ENCODE data around the gene KBTBD7. TPM values are rescaled to one million over a fixed set of nuclear protein-coding genes. Genes with fewer than 3 reads are reported as not detected.

Gene KBTBD7
- total and polyA plus RNA-seq, 4 donors, result 2.2 to 12.3 (median 6.3) TPM

- Histone ChIP-seq H3K9ac (ENCODE audit: insufficient read depth in 1 of 2, low read length in 2 of 2) (no peak overlapping the region), H3K4me1 (ENCODE audit: control insufficient read depth in 5 of 5, insufficient read depth in 5 of 5, low read length in 5 of 5) (no peaks in the 10 kb centered on the region), H3K4me3 (no peak overlapping the region), H3K36me3 (ENCODE audit: control insufficient read depth in 4 of 4, insufficient read depth in 4 of 4, low read length in 4 of 4) (peaks cover 0 to 14% (median 5%) of the 10 kb centered on the region in 4 donors), H3K9me3 (ENCODE audit: control insufficient read depth in 4 of 4, insufficient read depth in 3 of 4, low read length in 3 of 4) (no peaks in the 10 kb centered on the region), H3K27ac (ENCODE audit: low read depth in 1 of 2, low read length in 1 of 2) (no peak overlapping the region), H3K27me3 (ENCODE audit: control insufficient read depth in 3 of 3, insufficient read depth in 3 of 3, low read length in 2 of 3) (no peaks in the 10 kb centered on the region)
- TF ChIP-seq CTCF (IDR thresholded peaks at IDR 0.05; ENCODE audit: control extremely low read depth, extremely low read depth), result no peak
- no peak for DNase-seq
- no peak for ATAC-seq (ENCODE audit: insufficient read depth, low FRiP score)
- 94% methylated on average over 3 of the region's 3 CpGs for WGBS, 2 donors
These were observed 26.0 kb upstream of the KBTBD7 start for GRCh38 chr13:41220401-41220800.

- no peak for TF ChIP-seq CTCF (IDR thresholded peaks at IDR 0.05; ENCODE audit: control extremely low read depth, extremely low read depth)
- H3K27ac ChIP-seq (ENCODE audit: low read depth in 1 of 2, low read length in 1 of 2), result no peak overlapping the region
These were observed 21.8 kb upstream of the KBTBD7 start for GRCh38 chr13:41216160-41216559.

GRCh38 chr13:41213919-41214318, 19.6 kb upstream of the KBTBD7 start:
- peaks cover 0 to 2% (median 0%) of the 10 kb centered on the region in 4 donors for H3K9me3 ChIP-seq (ENCODE audit: control insufficient read depth in 4 of 4, insufficient read depth in 3 of 4, low read length in 3 of 4)
- no peak overlapping the region for H3K27ac ChIP-seq (ENCODE audit: low read depth in 1 of 2, low read length in 1 of 2)
- H3K36me3 ChIP-seq (ENCODE audit: control insufficient read depth in 4 of 4, insufficient read depth in 4 of 4, low read length in 4 of 4), result no peaks in the 10 kb centered on the region
- no peak for TF ChIP-seq CTCF (IDR thresholded peaks at IDR 0.05; ENCODE audit: control extremely low read depth, extremely low read depth)
- H3K4me3 ChIP-seq, result no peak overlapping the region
- DNase-seq, result no peak
- ATAC-seq (ENCODE audit: insufficient read depth, low FRiP score), result no peak
- 63 to 85% methylated on average over 3 of the region's 3 CpGs for WGBS, 2 donors
- H3K27me3 ChIP-seq (ENCODE audit: control insufficient read depth in 3 of 3, insufficient read depth in 3 of 3, low read length in 2 of 3), result no peaks in the 10 kb centered on the region
- H3K9ac ChIP-seq (ENCODE audit: insufficient read depth in 1 of 2, low read length in 2 of 2), result no peak overlapping the region
- no peaks in the 10 kb centered on the region for H3K4me1 ChIP-seq (ENCODE audit: control insufficient read depth in 5 of 5, insufficient read depth in 5 of 5, low read length in 5 of 5)

More at GRCh38 chr13:41216160-41216559, 21.8 kb upstream of the KBTBD7 start:
- ATAC-seq (ENCODE audit: insufficient read depth, low FRiP score) (no peak), DNase-seq (no peak)
- Histone ChIP-seq H3K27me3 (ENCODE audit: control insufficient read depth in 3 of 3, insufficient read depth in 3 of 3, low read length in 2 of 3) (no peaks in the 10 kb centered on the region), H3K9ac (ENCODE audit: insufficient read depth in 1 of 2, low read length in 2 of 2) (no peak overlapping the region), H3K4me1 (ENCODE audit: control insufficient read depth in 5 of 5, insufficient read depth in 5 of 5, low read length in 5 of 5) (no peaks in the 10 kb centered on the region), H3K9me3 (ENCODE audit: control insufficient read depth in 4 of 4, insufficient read depth in 3 of 4, low read length in 3 of 4) (no peaks in the 10 kb centered on the region), H3K36me3 (ENCODE audit: control insufficient read depth in 4 of 4, insufficient read depth in 4 of 4, low read length in 4 of 4) (peaks cover 0 to 3% (median 0%) of the 10 kb centered on the region in 4 donors), H3K4me3 (no peak overlapping the region)

GRCh38 chr13:41213316-41213715, 18.9 kb upstream of the KBTBD7 start:
- WGBS, 2 donors, result 76 to 91% methylated on average over 3 of the region's 3 CpGs
- ATAC-seq (ENCODE audit: insufficient read depth, low FRiP score) (no peak), DNase-seq (no peak)
- Histone ChIP-seq H3K27me3 (ENCODE audit: control insufficient read depth in 3 of 3, insufficient read depth in 3 of 3, low read length in 2 of 3) (no peaks in the 10 kb centered on the region), H3K4me3 (no peak overlapping the region), H3K9me3 (ENCODE audit: control insufficient read depth in 4 of 4, insufficient read depth in 3 of 4, low read length in 3 of 4) (peaks cover 0 to 2% (median 0%) of the 10 kb centered on the region in 4 donors), H3K4me1 (ENCODE audit: control insufficient read depth in 5 of 5, insufficient read depth in 5 of 5, low read length in 5 of 5) (no peaks in the 10 kb centered on the region), H3K9ac (ENCODE audit: insufficient read depth in 1 of 2, low read length in 2 of 2) (no peak overlapping the region), H3K36me3 (ENCODE audit: control insufficient read depth in 4 of 4, insufficient read depth in 4 of 4, low read length in 4 of 4) (no peaks in the 10 kb centered on the region), H3K27ac (ENCODE audit: low read depth in 1 of 2, low read length in 1 of 2) (no peak overlapping the region)
- no peak for TF ChIP-seq CTCF (IDR thresholded peaks at IDR 0.05; ENCODE audit: control extremely low read depth, extremely low read depth)

Data from lung (tissue), 12 donors.